GM21526 (cell line): ENCODE measurements around the gene BANF2.
"Not testable (repeated sequence)": the region's sequence is repeated elsewhere in the genome, so short reads cannot be mapped to it uniquely, and the experiment has no call there.

ENCODE experiments used
- ATAC-seq: cut with Tn5 transposase; IDR thresholded peaks from one replicate; pipeline ENCODE4 v1.9.1; 2021; ENCODE audit warnings: moderate library complexity; ENCODE audit not compliant: unreplicated experiment, low FRiP score

The BANF2 gene

GRCh38 chr20:17759449-17759848, 59.7 kb downstream of the BANF2 start:
- no peak for ATAC-seq

- no peak for ATAC-seq
These were observed 61.8 kb downstream of the BANF2 start for GRCh38 chr20:17761604-17762003.

DNA sequence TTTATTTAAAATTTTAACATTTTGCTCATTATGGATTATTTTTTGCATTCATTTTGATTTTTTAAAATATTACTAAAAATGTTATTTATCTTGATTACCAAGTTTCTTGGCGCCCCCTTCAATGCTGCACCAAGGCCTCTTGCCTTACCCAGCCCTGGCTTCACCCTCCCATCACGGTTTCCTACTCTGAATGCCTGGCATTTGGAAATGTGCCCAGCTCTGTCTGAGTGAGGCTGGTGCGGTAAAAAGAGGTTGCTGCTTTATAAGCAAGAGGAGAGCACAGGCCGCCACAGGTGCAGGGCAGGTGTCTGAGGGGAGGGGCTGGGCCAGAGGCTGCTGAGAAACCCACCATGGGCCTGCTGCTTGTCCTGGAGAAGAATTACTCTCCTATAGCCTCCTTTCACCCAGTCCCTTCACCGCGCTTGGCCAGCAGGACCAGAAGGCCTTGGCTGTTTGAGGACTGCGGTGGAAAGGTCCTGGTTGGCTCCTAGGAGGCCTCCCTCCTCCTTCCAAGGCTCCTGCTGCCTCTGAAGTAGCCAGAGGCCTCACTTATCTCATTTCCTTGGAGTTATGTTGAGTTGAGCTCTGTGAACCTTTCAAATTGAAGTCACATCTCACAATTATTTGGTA, 62.6 kb downstream of the BANF2 start:
- ATAC-seq: no peak

DNA sequence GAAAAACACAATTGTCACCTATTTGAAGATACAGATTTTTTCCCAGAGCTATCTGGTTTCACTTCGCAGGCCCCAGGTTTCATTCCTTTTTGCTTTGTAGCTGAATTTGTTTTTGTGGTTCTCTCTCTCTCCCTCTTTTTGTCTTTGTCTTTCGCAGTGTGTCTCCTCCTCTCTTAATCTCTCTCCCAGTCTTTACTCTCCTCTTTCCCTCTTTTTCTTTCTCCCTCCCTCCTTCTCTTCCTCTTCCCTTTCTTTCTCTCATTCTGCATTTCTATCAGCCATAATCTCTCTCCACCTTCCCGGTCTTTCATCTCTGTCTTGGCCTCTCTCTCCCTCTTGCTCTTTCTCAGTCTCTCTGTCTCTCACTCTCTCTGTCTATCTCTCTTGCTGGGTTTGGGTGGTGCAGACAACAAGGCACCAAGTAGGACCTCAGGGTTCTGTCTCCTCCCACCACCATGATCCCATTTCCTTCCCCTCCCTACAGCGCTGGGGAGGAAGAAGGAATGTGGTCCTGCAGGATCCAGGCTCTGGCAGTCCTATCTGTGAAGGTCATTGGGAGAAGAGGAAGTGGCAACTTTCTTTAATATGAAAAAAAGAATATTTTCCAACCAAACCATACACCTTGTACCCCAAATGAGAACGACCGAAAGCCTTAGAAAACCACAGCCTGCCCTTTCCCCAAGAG, 63.2 kb downstream of the BANF2 start:
- no peak for ATAC-seq

DNA sequence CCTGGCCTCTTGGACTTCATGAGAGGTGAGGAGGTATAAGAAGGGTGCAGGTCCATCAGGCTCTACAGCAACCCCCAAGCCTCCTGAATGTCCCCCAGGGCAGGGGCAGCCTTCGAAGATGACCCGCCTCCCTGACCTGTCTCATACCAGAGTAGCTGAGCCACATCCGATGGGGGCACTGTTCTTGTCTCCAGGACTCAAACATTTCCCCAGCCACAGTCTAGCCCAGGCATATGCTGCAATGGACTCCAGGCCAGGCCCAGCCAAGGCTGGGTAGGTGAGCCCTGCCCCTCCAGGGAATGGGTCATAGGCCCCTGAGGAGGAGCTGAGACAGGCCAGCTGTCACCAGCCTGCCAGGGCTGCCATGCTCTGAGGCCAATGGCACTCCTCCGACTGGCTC, 65.3 kb downstream of the BANF2 start:
- no peak for ATAC-seq

GRCh38 chr20:17765584-17765983, 65.8 kb downstream of the BANF2 start:
- ATAC-seq: no peak

GRCh38 chr20:17766226-17766625, 66.5 kb downstream of the BANF2 start:
- no peak for ATAC-seq

DNA sequence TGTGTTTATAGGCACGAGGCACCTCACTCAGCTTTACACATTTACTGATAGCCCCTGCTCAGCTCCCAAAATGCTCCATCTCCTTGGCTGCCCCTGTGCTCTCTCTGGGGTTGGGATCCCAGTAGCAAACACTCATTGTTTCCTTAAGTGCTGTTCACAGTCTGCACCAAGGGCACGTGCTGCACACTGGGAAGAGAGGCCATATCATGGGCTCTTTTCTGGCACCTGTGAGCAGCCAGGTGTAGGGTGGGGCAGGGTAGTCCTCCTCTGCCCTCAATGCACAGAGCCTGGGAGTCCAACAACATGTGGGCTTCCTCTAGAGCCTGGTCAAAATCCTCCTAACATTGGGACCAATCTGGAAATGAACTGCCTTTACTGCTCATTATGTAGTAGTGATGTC, 67.9 kb downstream of the BANF2 start:
- no peak for ATAC-seq

DNA sequence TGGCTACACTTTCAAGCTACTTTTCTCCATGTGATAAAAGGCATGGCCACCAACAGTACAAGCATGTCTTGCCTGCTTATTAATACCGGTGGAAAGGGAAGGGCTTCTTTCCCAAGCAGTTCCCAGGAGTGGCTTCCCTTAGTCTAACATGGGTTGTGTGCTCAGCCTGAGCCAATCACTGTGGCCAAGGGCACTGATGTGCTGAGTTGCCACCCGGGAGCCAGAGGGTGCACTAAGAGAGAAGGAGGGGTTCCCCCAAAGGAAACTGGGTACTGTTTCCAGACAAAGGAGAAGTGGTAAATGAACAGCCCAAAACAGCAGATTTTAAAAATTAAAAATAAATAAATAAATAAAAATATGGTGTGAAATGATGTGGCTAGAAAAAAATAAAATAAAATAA, 68.5 kb downstream of the BANF2 start:
- no peak for ATAC-seq

- not testable (repeated sequence) for ATAC-seq
These were observed 70.0 kb downstream of the BANF2 start for GRCh38 chr20:17769716-17770115.

GRCh38 chr20:17771206-17772004, 71.6 kb downstream of the BANF2 start:
- ATAC-seq: no peak

DNA sequence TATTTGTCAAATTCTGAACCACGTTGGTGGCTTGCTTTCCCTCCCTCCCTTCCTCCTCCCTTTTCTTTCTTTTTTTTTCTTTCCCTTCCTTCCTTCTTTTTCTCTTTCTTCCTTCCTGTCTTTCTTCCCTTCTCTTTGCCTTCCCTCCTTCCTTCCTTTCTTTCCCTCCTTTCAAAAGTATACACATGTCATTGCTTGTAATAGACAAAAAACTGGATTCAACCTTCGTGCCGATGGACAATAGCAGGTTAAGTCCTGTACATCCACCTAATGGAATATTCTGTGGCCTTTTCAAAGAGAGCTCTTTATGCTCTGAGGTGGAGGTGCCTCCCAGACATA, 72.2 kb downstream of the BANF2 start:
- ATAC-seq: no peak

DNA sequence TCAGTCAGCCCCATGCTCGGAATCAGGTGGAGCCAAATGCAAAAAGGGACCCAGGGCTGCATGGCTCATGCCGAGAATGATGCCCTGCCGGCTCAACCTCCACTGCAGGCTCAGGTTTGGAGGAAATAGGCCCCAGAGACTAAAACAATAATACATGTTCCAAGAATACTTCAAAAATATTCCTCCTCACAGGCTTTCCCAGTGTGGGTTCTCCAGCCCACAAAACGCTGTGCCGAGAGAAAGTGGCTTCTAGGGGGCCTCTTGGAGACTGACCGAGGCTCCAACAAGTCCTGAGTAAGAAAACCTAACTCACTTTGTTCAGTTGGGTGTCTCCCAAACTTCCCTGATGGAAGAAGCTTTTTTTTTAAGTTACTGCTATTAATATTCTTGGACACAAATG, 73.9 kb downstream of the BANF2 start:
- no peak for ATAC-seq

- no peak for ATAC-seq
These were observed 75.8 kb downstream of the BANF2 start for GRCh38 chr20:17775600-17775999.

- no peak for ATAC-seq
These were observed 76.8 kb downstream of the BANF2 start for GRCh38 chr20:17776551-17776950.

GRCh38 chr20:17779011-17779410, 79.2 kb downstream of the BANF2 start:
- not testable (repeated sequence) for ATAC-seq

- ATAC-seq: no peak
These were observed 83.0 kb downstream of the BANF2 start for GRCh38 chr20:17782768-17783167.

GRCh38 chr20:17783671-17784070, 83.9 kb downstream of the BANF2 start:
- no peak for ATAC-seq

GRCh38 chr20:17785007-17785406, 85.2 kb downstream of the BANF2 start:
- no peak for ATAC-seq
